ENCODE measurements around the gene BPIFA1.

The BPIFA1 gene

GRCh38 chr20:33239979-33240736, 4.4 kb downstream of the BPIFA1 start:
- no peak for DNase-seq (ENCODE audit: low read depth)

- DNase-seq (ENCODE audit: low read depth), result no peak
These were observed 5.1 kb downstream of the BPIFA1 start for GRCh38 chr20:33240923-33241322.

- DNase-seq (ENCODE audit: low read depth), result no peak
These were observed 6.7 kb downstream of the BPIFA1 start for GRCh38 chr20:33242319-33243100.

- no peak for DNase-seq (ENCODE audit: low read depth)
These were observed 10.3 kb downstream of the BPIFA1 start for GRCh38 chr20:33246077-33246476.

- no peak for DNase-seq (ENCODE audit: low read depth)
These were observed 13.7 kb downstream of the BPIFA1 start for GRCh38 chr20:33249456-33249855.

- no peak for DNase-seq (ENCODE audit: low read depth)
These were observed 14.9 kb downstream of the BPIFA1 start for GRCh38 chr20:33250666-33251065.

- no peak for DNase-seq (ENCODE audit: low read depth)
These were observed 15.7 kb downstream of the BPIFA1 start for GRCh38 chr20:33251496-33251895.

GRCh38 chr20:33252460-33252859, 16.7 kb downstream of the BPIFA1 start:
- no peak for DNase-seq (ENCODE audit: low read depth)

- DNase-seq (ENCODE audit: low read depth), result no peak
These were observed 19.2 kb downstream of the BPIFA1 start for GRCh38 chr20:33255005-33255404.

GRCh38 chr20:33257237-33257636, 21.4 kb downstream of the BPIFA1 start:
- no peak for DNase-seq (ENCODE audit: low read depth)

- no peak for DNase-seq (ENCODE audit: low read depth)
These were observed 23.6 kb downstream of the BPIFA1 start for GRCh38 chr20:33259371-33259770.

GRCh38 chr20:33261465-33261864, 25.7 kb downstream of the BPIFA1 start:
- DNase-seq (ENCODE audit: low read depth), result no peak

GRCh38 chr20:33262658-33263065, 26.9 kb downstream of the BPIFA1 start:
- DNase-seq (ENCODE audit: low read depth), result peak; percentile 80

GRCh38 chr20:33263784-33264183, 28.0 kb downstream of the BPIFA1 start:
- no peak for DNase-seq (ENCODE audit: low read depth)

GRCh38 chr20:33267701-33268100, 31.9 kb downstream of the BPIFA1 start:
- DNase-seq (ENCODE audit: low read depth), result no peak

- no peak for DNase-seq (ENCODE audit: low read depth)
These were observed 36.5 kb downstream of the BPIFA1 start for GRCh38 chr20:33272155-33272873.

- DNase-seq (ENCODE audit: low read depth), result no peak
These were observed 37.5 kb downstream of the BPIFA1 start for GRCh38 chr20:33273117-33273851.

GRCh38 chr20:33275215-33275614, 39.4 kb downstream of the BPIFA1 start:
- no peak for DNase-seq (ENCODE audit: low read depth)

- no peak for DNase-seq (ENCODE audit: low read depth)
These were observed 40.1 kb downstream of the BPIFA1 start for GRCh38 chr20:33275871-33276270.

GRCh38 chr20:33276303-33277113, 40.7 kb downstream of the BPIFA1 start:
- DNase-seq (ENCODE audit: low read depth), result no peak

All from ELR (cell line).